SK-N-SH (cell line): ENCODE measurements around the gene TMEM164. TPM values are rescaled to one million over a fixed set of nuclear protein-coding genes. Genes with fewer than 3 reads are reported as not detected.

Source experiments
- CTCF ChIA-PET: fragments of 300-600, 350-600 bp; formaldehyde crosslinking; extraction: SDS; loops from one replicate; lab custom pipeline; 2021; lab: Yijun Ruan, JAX
- POLR2A ChIA-PET: fragments of 350-600 bp; sonication (Branson Sonifier 250); formaldehyde crosslinking; extraction: SDS; loops from one replicate; lab custom pipeline; 2020; ENCODE audit warnings: antibody characterized with exemption, inconsistent platforms; lab: Yijun Ruan, JAX
- DNase-seq: peaks from one replicate; pipeline ENCODE4 v3.0.0; 2012
- H2AFZ ChIP-seq: fragments of 200-600 bp; sonication (generic); 2 replicates; pipeline ENCODE4 v1.8.1; 2016; ENCODE audit warnings: antibody characterized with exemption, mild to moderate bottlenecking, low read depth
- H3F3A ChIP-seq: fragments of 200-600 bp; sonication (generic); replicated peaks from 2 replicates; pipeline ENCODE3; 2016; ENCODE audit warnings: antibody characterized with exemption, mild to moderate bottlenecking; ENCODE audit not compliant: insufficient read depth
- H3K27ac ChIP-seq, 2 experiments: fragments of 200-500 bp in 1 of 2; fragments of 200-600 bp in 1 of 2; sonication (Bioruptor generic) in 1 of 2; sonication (generic), shearing (Covaris generic) in 1 of 2; 2 replicates each; pipeline versions ENCODE4 v1.5.1 to v1.6.1; 2014 to 2016; ENCODE audit warnings: low read depth in 2 of 2, inconsistent platforms in 1 of 2, low read length in 1 of 2, mild to moderate bottlenecking in 1 of 2, mixed read lengths in 1 of 2
- H3K27me3 ChIP-seq: fragments of 200-600 bp; sonication (generic), shearing (Covaris generic); 2 replicates; pipeline ENCODE4 v1.6.1; 2016; ENCODE audit warnings: mixed run types; ENCODE audit not compliant: insufficient read depth
- H3K36me3 ChIP-seq, 2 experiments: fragments of 200-500 bp in 1 of 2; fragments of 200-600 bp in 1 of 2; sonication (Bioruptor generic) in 1 of 2; sonication (generic) in 1 of 2; replicated peaks in 1 of 2; 2 replicates each; pipeline versions ENCODE3 to v1.5.1; 2014 to 2016; ENCODE audit warnings: low read length in 1 of 2, mild to moderate bottlenecking in 1 of 2; ENCODE audit not compliant: insufficient read depth in 2 of 2, control insufficient read depth in 1 of 2
- H3K4me1 ChIP-seq, 2 experiments: fragments of 200-500 bp in 1 of 2; fragments of 200-600 bp in 1 of 2; sonication (Bioruptor generic) in 1 of 2; sonication (generic), shearing (Covaris generic) in 1 of 2; 2 replicates each; pipeline versions ENCODE4 v1.5.1 to v1.6.1; 2014 to 2016; ENCODE audit warnings: low read depth in 1 of 2, low read length in 1 of 2, mixed run types in 1 of 2; ENCODE audit not compliant: insufficient read depth in 2 of 2, control insufficient read depth in 1 of 2
- H3K4me2 ChIP-seq: fragments of 200-600 bp; sonication (generic), shearing (Covaris generic); 2 replicates; pipeline ENCODE4 v1.6.1; 2017; ENCODE audit warnings: mixed run types
- H3K4me3 ChIP-seq, 2 experiments: fragments of 200-500 bp in 1 of 2; fragments of 200-600 bp in 1 of 2; sonication (Bioruptor generic) in 1 of 2; sonication (generic), shearing (Covaris generic) in 1 of 2; 2 replicates each; pipeline versions ENCODE4 v1.5.1 to v1.8.1; 2014 to 2016; ENCODE audit warnings: low read depth in 2 of 2, inconsistent platforms in 1 of 2, low read length in 1 of 2, mild to moderate bottlenecking in 1 of 2, mixed read lengths in 1 of 2, moderate library complexity in 1 of 2
- H3K79me2 ChIP-seq: fragments of 200-600 bp; sonication (generic); 2 replicates; pipeline ENCODE4 v1.8.1; 2017; ENCODE audit warnings: mild to moderate bottlenecking; ENCODE audit not compliant: insufficient read depth
- H3K9ac ChIP-seq: fragments of 200-600 bp; sonication (generic); 2 replicates; pipeline ENCODE4 v1.6.1; 2017; ENCODE audit warnings: mixed run types
- H3K9me2 ChIP-seq: fragments of 200-600 bp; sonication (generic); 2 replicates; pipeline ENCODE4 v1.6.1; 2017; ENCODE audit warnings: mixed run types
- H3K9me3 ChIP-seq: fragments of 200-600 bp; sonication (generic); 2 replicates; pipeline ENCODE4 v1.6.1; 2017; ENCODE audit warnings: mixed run types, mild to moderate bottlenecking, moderate library complexity
- H4K20me1 ChIP-seq: fragments of 200-600 bp; sonication (generic); 2 replicates; pipeline ENCODE4 v1.6.1; 2017; ENCODE audit warnings: mild to moderate bottlenecking, mixed run types; ENCODE audit not compliant: insufficient read depth
- EP300 ChIP-seq, 2 experiments: IDR thresholded peaks; 2 replicates each; pipeline versions ENCODE4 v1.4.0 to v1.6.1; 2012; ENCODE audit warnings: borderline replicate concordance in 1 of 2, low read depth in 1 of 2, low read length in 1 of 2
- EZH2phosphoT487 ChIP-seq: fragments of 200-600 bp; sonication (generic); IDR thresholded peaks from 2 replicates; pipeline ENCODE4 v1.6.1; 2017; ENCODE audit warnings: low read depth, mixed run types, mild to moderate bottlenecking, antibody characterized with exemption, moderate library complexity, borderline replicate concordance
- FOSL2 ChIP-seq: IDR thresholded peaks from 2 replicates; pipeline ENCODE4 v1.4.0; 2012; ENCODE audit warnings: low read depth, mild to moderate bottlenecking, moderate library complexity, borderline replicate concordance
- FOXM1 ChIP-seq: IDR thresholded peaks from 2 replicates; pipeline ENCODE4 v1.4.0; 2012; ENCODE audit warnings: low read depth, mild to moderate bottlenecking
- GATA2 ChIP-seq: sonication (generic); formaldehyde crosslinking; IDR thresholded peaks from 2 replicates; pipeline ENCODE4 v1.5.0; 2020; ENCODE audit warnings: mild to moderate bottlenecking, missing genetic modification reagents
- IRF3 ChIP-seq: fragments of 150-350 bp; IDR thresholded peaks from 2 replicates; pipeline ENCODE4 v1.6.1; 2016; ENCODE audit warnings: mild to moderate bottlenecking, low read depth, low read length
- JUND ChIP-seq: IDR thresholded peaks from 2 replicates; pipeline ENCODE4 v1.4.0; 2012
- MAX ChIP-seq: IDR thresholded peaks from 2 replicates; pipeline ENCODE4 v1.4.0; 2012; ENCODE audit warnings: low read depth
- MEF2A ChIP-seq: IDR thresholded peaks from 2 replicates; pipeline ENCODE4 v1.4.0; 2012; ENCODE audit warnings: low read depth, borderline replicate concordance
- NRF1 ChIP-seq: IDR thresholded peaks from 2 replicates; pipeline ENCODE4 v1.6.1; 2012; ENCODE audit warnings: low read depth, mild to moderate bottlenecking, low read length
- RCOR1 ChIP-seq: fragments of 150-350 bp; IDR thresholded peaks from 2 replicates; pipeline ENCODE4 v1.6.1; 2017; ENCODE audit warnings: antibody characterized with exemption, low read length
- TCF12 ChIP-seq: IDR thresholded peaks from 2 replicates; pipeline ENCODE4 v1.4.0; 2012
- USF2 ChIP-seq: fragments of 150-350 bp; IDR thresholded peaks from 2 replicates; pipeline ENCODE4 v1.6.1; 2017; ENCODE audit warnings: antibody characterized with exemption, low read length, low read depth, borderline replicate concordance
- ZBTB33 ChIP-seq: IDR thresholded peaks from 2 replicates; pipeline ENCODE4 v1.4.0; 2012; ENCODE audit warnings: low read depth, borderline replicate concordance
- WGBS: methylation state at CpG from one replicate; pipeline ENCODE4 v1.1.6; 2017; ENCODE audit warnings: low lambda C conversion rate; 5-methylcytosine and 5-hydroxymethylcytosine counted together
- polyA plus RNA-seq, 3 experiments: library from polyadenylated mRNA; depleted of rRNA; stranded (reverse); fragments of >200 nt; gene quantifications; 2 replicates each; pipeline ENCODE4 v1.2.3, GENCODE V29; 2012

TMEM164 gene
- polyA plus RNA-seq, 1 of the 3 experiments (the other 2 are of a cell fraction), result 11.9 TPM

GRCh38 chrX:110175696-110176095 is 172.8 kb downstream of the TMEM164 start:
- H3K4me1 ChIP-seq, result no peaks in the 10 kb centered on the region; a peak in 1 of 4 replicates
- no peaks in the 10 kb centered on the region for H3K36me3 ChIP-seq
- no peaks in the 10 kb centered on the region for H3K79me2 ChIP-seq
- no peak overlapping the region for H2AFZ ChIP-seq
- H3K9me3 ChIP-seq, result no peaks in the 10 kb centered on the region
- no peak overlapping the region for H3K27ac ChIP-seq
- no peaks in the 10 kb centered on the region for H3K27me3 ChIP-seq
- 38% methylated on average over 1 of the region's 3 CpGs for WGBS
- no peak for TF ChIP-seq NRF1
- TF ChIP-seq EP300 (IDR thresholded peaks at IDR 0.05; ENCODE audit: borderline replicate concordance in 1 of 2, low read depth in 1 of 2, low read length in 1 of 2), result no peak
- TF ChIP-seq GATA2 (CRISPR knock-in tag), result no peak
- no peak for TF ChIP-seq MEF2A
- TF ChIP-seq JUND, result no peak
- TF ChIP-seq MAX, result no peak
- TF ChIP-seq TCF12, result no peak
- no peak for TF ChIP-seq USF2
- no peak for TF ChIP-seq EZH2phosphoT487
- no peak for TF ChIP-seq FOXM1
- TF ChIP-seq RCOR1, result no peak
- TF ChIP-seq IRF3, result no peak
- no peak for TF ChIP-seq ZBTB33
- TF ChIP-seq FOSL2, result no peak
- TF ChIP-seq, all 33 proteins: peak for 0
- Histone ChIP-seq H4K20me1 (no peaks in the 10 kb centered on the region), H3K4me3 (no peak overlapping the region), H3K9me2 (no peaks in the 10 kb centered on the region), H3K9ac (no peak overlapping the region), H3K4me2 (no peak overlapping the region), H3F3A (no peaks in the 10 kb centered on the region)
- CTCF ChIA-PET, result interaction anchor here (0.6 to 1.8 kb wide), 3 partner anchors 12 to 29 kb away, joined by 3 to 5 read pairs (median 3); no protein-coding TSS in a partner anchor
- POLR2A ChIA-PET, result no interaction called here
- DNase-seq, result no peak
